Measurements from ENCODE around the gene TMEM204.

TMEM204 gene

DNA sequence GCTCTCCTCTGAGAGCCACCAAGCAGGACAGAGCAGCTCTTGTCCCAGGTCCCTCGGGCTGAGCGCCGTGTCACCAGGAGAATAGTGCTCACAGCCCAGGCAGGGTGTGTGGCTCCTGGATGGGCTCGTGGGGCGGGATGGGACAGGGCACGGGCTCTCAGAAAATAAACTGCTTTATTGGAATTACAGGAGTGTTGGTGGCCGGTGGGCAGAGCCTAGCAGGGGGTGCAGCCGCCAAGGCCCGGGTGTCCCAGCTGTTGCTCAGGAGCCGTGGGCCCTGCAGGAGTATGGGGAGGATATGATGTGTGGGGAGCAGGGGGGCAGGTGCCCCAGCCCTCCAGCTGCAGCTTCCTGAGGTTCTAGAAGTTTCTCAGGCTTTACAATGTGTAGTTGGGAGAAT is 23.2 kb upstream of the TMEM204 start:
- Histone ChIP-seq H3K4me3 (ENCODE audit: low read depth, low read length) (no peak overlapping the region), H3K9me3 (ENCODE audit: control insufficient read depth, insufficient read depth, low read depth, low read length) (no peaks in the 10 kb centered on the region), H3K27ac (ENCODE audit: extremely low read depth, low read depth, low read length) (no peak overlapping the region), H3K4me1 (ENCODE audit: control insufficient read depth, insufficient read depth, low read length) (no peaks in the 10 kb centered on the region), H3K36me3 (ENCODE audit: control insufficient read depth in 2 of 2, insufficient read depth in 1 of 2, low read length in 2 of 2) (peaks cover 0 to 53% of the 10 kb centered on the region in 2 experiments; a peak in 2 of 3 replicates)
- POLR2A ChIA-PET = no interaction called here
- TF ChIP-seq, protein P1, sequence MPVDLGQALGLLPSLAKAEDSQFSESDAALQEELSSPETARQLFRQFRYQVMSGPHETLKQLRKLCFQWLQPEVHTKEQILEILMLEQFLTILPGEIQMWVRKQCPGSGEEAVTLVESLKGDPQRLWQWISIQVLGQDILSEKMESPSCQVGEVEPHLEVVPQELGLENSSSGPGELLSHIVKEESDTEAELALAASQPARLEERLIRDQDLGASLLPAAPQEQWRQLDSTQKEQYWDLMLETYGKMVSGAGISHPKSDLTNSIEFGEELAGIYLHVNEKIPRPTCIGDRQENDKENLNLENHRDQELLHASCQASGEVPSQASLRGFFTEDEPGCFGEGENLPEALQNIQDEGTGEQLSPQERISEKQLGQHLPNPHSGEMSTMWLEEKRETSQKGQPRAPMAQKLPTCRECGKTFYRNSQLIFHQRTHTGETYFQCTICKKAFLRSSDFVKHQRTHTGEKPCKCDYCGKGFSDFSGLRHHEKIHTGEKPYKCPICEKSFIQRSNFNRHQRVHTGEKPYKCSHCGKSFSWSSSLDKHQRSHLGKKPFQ (tag by site-specific recombination; IDR thresholded peaks at IDR 0.05) = no peak
- TF ChIP-seq ZNF529 (tag by site-specific recombination; IDR thresholded peaks at IDR 0.05; ENCODE audit: insufficient replicate concordance) = no peak
- TF ChIP-seq ZBTB21 (tag by site-specific recombination; IDR thresholded peaks at IDR 0.05) = no peak
- TF ChIP-seq, protein P2, sequence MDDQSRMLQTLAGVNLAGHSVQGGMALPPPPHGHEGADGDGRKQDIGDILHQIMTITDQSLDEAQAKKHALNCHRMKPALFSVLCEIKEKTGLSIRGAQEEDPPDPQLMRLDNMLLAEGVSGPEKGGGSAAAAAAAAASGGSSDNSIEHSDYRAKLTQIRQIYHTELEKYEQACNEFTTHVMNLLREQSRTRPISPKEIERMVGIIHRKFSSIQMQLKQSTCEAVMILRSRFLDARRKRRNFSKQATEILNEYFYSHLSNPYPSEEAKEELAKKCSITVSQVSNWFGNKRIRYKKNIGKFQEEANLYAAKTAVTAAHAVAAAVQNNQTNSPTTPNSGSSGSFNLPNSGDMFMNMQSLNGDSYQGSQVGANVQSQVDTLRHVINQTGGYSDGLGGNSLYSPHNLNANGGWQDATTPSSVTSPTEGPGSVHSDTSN (CRISPR knock-in tag; IDR thresholded peaks at IDR 0.05) = no peak
- TF ChIP-seq ZNF76 (tag by site-specific recombination; IDR thresholded peaks at IDR 0.05; ENCODE audit: borderline replicate concordance, low read depth) = no peak
- no peak for TF ChIP-seq ZNF521 (tag by site-specific recombination; IDR thresholded peaks at IDR 0.05)
- no peak for TF ChIP-seq ZNF10 (tag by site-specific recombination; IDR thresholded peaks at IDR 0.05)
- TF ChIP-seq ZNF792 (tag by site-specific recombination; IDR thresholded peaks at IDR 0.05) = no peak
- CTCF ChIA-PET = no interaction called here

DNA sequence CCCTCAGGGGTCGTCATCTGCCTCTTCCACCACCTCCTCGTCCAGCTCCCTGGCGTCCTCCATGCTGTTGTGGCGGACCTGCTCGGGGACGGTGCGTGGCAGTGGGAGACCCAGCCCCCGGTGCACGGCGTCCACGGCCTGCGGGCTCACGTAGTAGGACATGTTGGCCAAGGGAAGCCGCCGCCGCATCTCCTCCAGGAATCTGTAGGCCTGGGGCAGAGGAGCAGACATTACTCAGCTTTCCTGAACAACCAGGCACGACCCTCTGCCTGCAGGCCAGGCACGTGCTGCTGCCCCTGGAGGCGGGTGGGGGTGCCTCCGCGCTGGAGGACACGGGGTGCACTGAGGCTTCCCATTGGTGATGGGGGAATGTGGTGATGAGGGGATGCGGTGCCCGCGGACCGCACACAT is 22.5 kb upstream of the TMEM204 start:
- CTCF ChIA-PET = no interaction called here
- TF ChIP-seq ZNF184 (tag by site-specific recombination; IDR thresholded peaks at IDR 0.05) (no peak), ZSCAN23 (tag by site-specific recombination; IDR thresholded peaks at IDR 0.05) (no peak), ZIC2 (tag by site-specific recombination; IDR thresholded peaks at IDR 0.05) (no peak), ZNF629 (tag by site-specific recombination; IDR thresholded peaks at IDR 0.05) (no peak), ZNF544 (tag by site-specific recombination; IDR thresholded peaks at IDR 0.05) (no peak), SCRT1 (tag by site-specific recombination; IDR thresholded peaks at IDR 0.05; ENCODE audit: borderline replicate concordance) (no peak), ZNF843 (tag by site-specific recombination; IDR thresholded peaks at IDR 0.05) (no peak), ZNF837 (tag by site-specific recombination; IDR thresholded peaks at IDR 0.05) (no peak), ZSCAN16 (tag by site-specific recombination; IDR thresholded peaks at IDR 0.05) (no peak), ZNF626 (tag by site-specific recombination; IDR thresholded peaks at IDR 0.05) (no peak)
- TF ChIP-seq, protein P3, sequence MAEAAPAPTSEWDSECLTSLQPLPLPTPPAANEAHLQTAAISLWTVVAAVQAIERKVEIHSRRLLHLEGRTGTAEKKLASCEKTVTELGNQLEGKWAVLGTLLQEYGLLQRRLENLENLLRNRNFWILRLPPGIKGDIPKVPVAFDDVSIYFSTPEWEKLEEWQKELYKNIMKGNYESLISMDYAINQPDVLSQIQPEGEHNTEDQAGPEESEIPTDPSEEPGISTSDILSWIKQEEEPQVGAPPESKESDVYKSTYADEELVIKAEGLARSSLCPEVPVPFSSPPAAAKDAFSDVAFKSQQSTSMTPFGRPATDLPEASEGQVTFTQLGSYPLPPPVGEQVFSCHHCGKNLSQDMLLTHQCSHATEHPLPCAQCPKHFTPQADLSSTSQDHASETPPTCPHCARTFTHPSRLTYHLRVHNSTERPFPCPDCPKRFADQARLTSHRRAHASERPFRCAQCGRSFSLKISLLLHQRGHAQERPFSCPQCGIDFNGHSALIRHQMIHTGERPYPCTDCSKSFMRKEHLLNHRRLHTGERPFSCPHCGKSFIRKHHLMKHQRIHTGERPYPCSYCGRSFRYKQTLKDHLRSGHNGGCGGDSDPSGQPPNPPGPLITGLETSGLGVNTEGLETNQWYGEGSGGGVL (tag by site-specific recombination; IDR thresholded peaks at IDR 0.05) = no peak

More for the DNA sequence above, 22.5 kb upstream of the TMEM204 start:
- H3K36me3 ChIP-seq (ENCODE audit: control insufficient read depth in 2 of 2, insufficient read depth in 1 of 2, low read length in 2 of 2) = peaks cover 0 to 47% of the 10 kb centered on the region in 2 experiments; a peak in 2 of 3 replicates
- no peaks in the 10 kb centered on the region for H3K9me3 ChIP-seq (ENCODE audit: control insufficient read depth, insufficient read depth, low read depth, low read length)
- H3K27ac ChIP-seq (ENCODE audit: extremely low read depth, low read depth, low read length) = no peak overlapping the region
- no peak overlapping the region for H3K4me3 ChIP-seq (ENCODE audit: low read depth, low read length)
- POLR2A ChIA-PET = no interaction called here
- no peaks in the 10 kb centered on the region for H3K4me1 ChIP-seq (ENCODE audit: control insufficient read depth, insufficient read depth, low read length)
